GM10248 (cell line): ENCODE data around the gene LCP2.
"Not testable (repeated sequence)": the region's sequence is repeated elsewhere in the genome, so short reads cannot be mapped to it uniquely, and the experiment has no call there.

Experiments
- CTCF ChIA-PET: fragments of 300-600 bp; sonication (Branson Sonifier 250); formaldehyde crosslinking; extraction: SDS; loops from one replicate; lab custom pipeline; 2021; ENCODE audit warnings: antibody characterized with exemption; lab: Yijun Ruan, JAX
- POLR2A ChIA-PET: fragments of 350-650 bp; sonication (Branson Sonifier 250); formaldehyde crosslinking; extraction: SDS; loops from one replicate; lab custom pipeline; 2020; ENCODE audit warnings: antibody characterized with exemption; lab: Yijun Ruan, JAX
- DNase-seq: peaks from one replicate; pipeline ENCODE4 v3.0.0; 2012; ENCODE audit errors: extremely low spot score
- CTCF ChIP-seq: IDR thresholded peaks from 2 replicates; pipeline ENCODE4 v1.5.1; 2012; ENCODE audit warnings: mild to moderate bottlenecking, low read depth; ENCODE audit errors: extremely low read depth, missing control alignments, control extremely low read depth

LCP2 gene

DNA sequence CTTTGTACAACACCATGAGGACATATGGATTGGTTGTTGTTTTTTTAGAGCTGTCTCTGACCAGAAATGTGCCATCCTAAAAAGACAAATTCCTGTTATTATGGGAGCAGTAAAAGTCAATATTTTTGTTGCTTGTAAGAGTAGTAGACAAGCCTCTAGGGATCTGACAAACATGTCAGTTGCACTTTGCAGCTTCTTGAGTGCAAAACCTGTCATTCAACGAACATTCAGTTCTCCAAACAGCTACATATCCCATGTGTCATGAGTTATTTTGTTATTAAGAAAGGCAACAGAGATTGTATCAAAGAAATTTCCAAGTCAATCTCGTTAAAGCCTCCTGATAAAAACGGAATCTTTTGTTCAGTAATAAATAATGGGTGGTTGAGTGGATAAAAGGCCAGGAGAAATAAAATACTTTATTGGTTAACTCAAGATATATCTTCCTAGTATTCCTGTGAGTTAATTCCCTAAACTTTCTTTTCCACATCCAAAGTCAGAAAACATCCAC is 46.7 kb downstream of the LCP2 start:
- ChIA-PET CTCF (interaction anchor here (0.9 to 1.1 kb wide), 2 partner anchors 17 to 25 kb away, joined by 3 to 5 read pairs; no protein-coding TSS in a partner anchor), POLR2A (no interaction called here)
- DNase-seq = no peak
- no peak for TF ChIP-seq CTCF

GRCh38 chr5:170249355-170249754 is 48.2 kb downstream of the LCP2 start:
- DNase-seq = no peak
- CTCF ChIA-PET = interaction anchor here (0.8 to 1.0 kb wide), 2 partner anchors 17 to 172 kb away, joined by 3 to 4 read pairs; no protein-coding TSS in a partner anchor
- POLR2A ChIA-PET = no interaction called here
- TF ChIP-seq CTCF = no peak

GRCh38 chr5:170248931-170249227 is 48.7 kb downstream of the LCP2 start:
- POLR2A ChIA-PET, DNase-seq: not testable (repeated sequence)
- CTCF ChIA-PET = interaction anchor here (1.0 kb wide), 1 partner anchor 18 kb away, joined by 3 read pairs; no protein-coding TSS in a partner anchor

DNA sequence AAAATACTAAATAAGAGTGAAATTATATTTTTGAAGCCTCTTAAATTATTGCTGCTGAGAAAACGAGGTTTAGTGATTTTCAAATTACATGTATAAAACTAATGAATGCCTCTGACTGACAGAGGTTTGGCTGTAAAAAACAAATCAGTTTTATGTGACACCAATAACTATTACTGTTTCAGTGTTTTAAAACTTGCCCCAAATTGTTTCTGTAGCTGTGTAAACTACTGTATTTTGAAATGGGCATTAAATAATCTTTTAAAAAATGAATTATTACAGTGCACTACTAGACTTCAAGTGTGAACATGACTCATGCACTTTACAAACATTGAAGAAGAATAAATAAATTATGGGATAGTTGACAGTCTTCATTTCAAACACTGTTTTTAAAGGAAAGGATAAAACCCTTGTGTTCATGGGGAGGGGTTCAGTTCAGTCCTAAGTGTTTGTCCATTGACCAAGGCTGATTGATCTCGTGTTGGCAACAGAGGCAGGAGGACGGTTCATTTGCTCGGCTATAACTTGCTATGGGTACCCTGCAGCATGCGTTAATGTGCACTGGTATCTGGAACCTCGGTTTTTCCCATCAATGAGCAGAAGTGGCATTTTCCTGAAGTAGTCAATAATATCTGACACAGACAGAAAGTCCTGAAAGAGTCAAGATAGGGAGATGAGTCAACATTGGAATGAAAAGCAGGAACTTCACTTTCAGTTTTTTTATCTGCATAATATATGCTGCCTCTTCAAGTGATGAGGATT is 49.2 kb downstream of the LCP2 start:
- POLR2A ChIA-PET = no interaction called here
- DNase-seq = no peak
- CTCF ChIA-PET = interaction anchor here (3.0 kb wide), 1 partner anchor 91 kb away, joined by 12 read pairs; no protein-coding TSS in a partner anchor
- no peak for TF ChIP-seq CTCF

GRCh38 chr5:170247363-170247762 is 50.2 kb downstream of the LCP2 start:
- no peak for TF ChIP-seq CTCF
- ChIA-PET CTCF (interaction anchor here (1.5 to 3.0 kb wide), 4 partner anchors 11 to 188 kb away, joined by 3 to 12 read pairs (median 5); no protein-coding TSS in a partner anchor), POLR2A (no interaction called here)
- DNase-seq = no peak

DNA sequence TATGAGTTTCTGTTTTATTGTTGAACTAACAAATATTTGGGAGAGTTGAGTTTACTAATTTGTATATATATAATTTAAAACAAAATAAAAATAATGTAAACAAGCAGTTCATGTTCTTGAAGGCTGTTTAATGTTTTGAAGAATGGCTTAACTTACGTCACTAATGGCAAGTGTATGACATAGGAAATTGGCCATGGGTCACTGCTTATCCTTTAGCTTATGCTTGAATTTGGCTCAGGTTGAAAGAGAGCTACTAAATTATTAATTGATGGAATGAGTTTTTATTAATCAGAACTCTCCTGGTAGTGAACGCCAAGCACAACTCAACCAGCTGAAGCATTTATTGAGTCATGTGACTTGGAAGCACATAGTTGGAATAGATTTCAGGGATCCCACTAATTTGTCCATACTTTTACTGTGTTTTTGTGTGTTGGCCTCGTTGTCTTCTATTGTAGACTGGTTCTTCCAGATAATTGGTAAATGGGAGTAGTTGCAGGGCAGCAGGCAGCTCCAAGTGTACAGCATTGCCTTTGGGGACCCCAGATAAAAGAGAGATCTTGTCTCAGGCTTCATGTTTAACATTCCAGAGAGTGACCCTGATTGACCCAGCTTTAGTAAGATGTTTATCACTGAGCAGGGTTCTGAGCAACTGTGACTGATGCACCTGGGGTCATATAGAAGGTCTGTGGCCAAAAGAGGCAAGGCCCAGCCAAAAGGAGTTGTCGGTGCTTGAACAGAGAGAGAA is 51.3 kb downstream of the LCP2 start:
- TF ChIP-seq CTCF = no peak
- ChIA-PET CTCF (interaction anchor here (1.1 to 3.0 kb wide), 7 partner anchors 9 to 189 kb away, joined by 3 to 12 read pairs (median 4); no protein-coding TSS in a partner anchor), POLR2A (no interaction called here)
- no peak for DNase-seq

DNA sequence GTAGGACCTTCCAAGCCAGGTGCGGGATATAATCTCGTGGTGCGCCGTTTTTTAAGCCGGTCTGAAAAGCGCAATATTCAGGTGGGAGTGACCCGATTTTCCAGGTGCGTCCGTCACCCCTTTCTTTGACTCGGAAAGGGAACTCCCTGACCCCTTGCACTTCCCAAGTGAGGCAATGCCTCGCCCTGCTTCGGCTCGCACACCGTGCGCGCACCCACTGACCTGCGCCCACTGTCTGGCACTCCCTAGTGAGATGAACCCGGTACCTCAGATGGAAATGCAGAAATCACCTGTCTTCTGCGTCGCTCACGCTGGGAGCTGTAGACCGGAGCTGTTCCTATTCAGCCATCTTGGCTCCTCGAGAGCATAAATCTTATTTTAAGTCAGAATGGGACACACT is 52.1 kb downstream of the LCP2 start:
- DNase-seq, POLR2A ChIA-PET: not testable (repeated sequence)
- CTCF ChIA-PET = interaction anchor here (1.1 to 3.0 kb wide), 4 partner anchors 12 to 94 kb away, joined by 4 to 12 read pairs (median 4); no protein-coding TSS in a partner anchor
